Activated CD8-positive, alpha-beta T cell treated with anti-CD3 and anti-CD28 coated beads for 36 hours (primary cell): Measurements from ENCODE around the gene S100A16. TPM values are rescaled to one million over a fixed set of nuclear protein-coding genes. Genes with fewer than 3 reads are reported as not detected.
A peak's percentile ranks its signal among the peaks of the same experiment; 100 is the strongest.

Experiments
- ATAC-seq: fragments of 200-7000 bp; cut with Tn5 transposase; one replicate; pipeline ENCODE4 v1.10.0; 2021; ENCODE audit warnings: mild to moderate bottlenecking, moderate library complexity
- CTCF ChIA-PET: fragments of 350-600 bp; sonication (Branson Sonifier 250); formaldehyde crosslinking; loops from one replicate; lab custom pipeline; 2021; ENCODE audit warnings: antibody characterized with exemption; lab: Charles Lee
- POLR2A ChIA-PET: fragments of 350-600 bp; sonication (Branson Sonifier 250); formaldehyde crosslinking; loops from one replicate; lab custom pipeline; 2021; ENCODE audit warnings: antibody characterized with exemption; lab: Charles Lee
- DNase-seq: peaks from one replicate; pipeline ENCODE4 v3.0.0-alpha.2; 2020
- H3K27ac Mint-ChIP-seq: one replicate; pipeline ENCODE4 v1.8.0; 2021; ENCODE audit warnings: mild to moderate bottlenecking, mixed read lengths
- H3K27me3 Mint-ChIP-seq: one replicate; pipeline ENCODE4 v1.8.0; 2021; ENCODE audit warnings: mixed read lengths
- H3K36me3 Mint-ChIP-seq: one replicate; pipeline ENCODE4 v1.8.0; 2021; ENCODE audit warnings: low read depth, mixed read lengths
- H3K4me1 Mint-ChIP-seq: one replicate; pipeline ENCODE4 v1.8.0; 2021; ENCODE audit warnings: low read depth, mixed read lengths
- H3K4me3 Mint-ChIP-seq: one replicate; pipeline ENCODE4 v1.8.0; 2021; ENCODE audit warnings: mild to moderate bottlenecking, moderate library complexity, mixed read lengths
- H3K9me3 Mint-ChIP-seq: one replicate; pipeline ENCODE4 v1.8.0; 2021; ENCODE audit warnings: mixed read lengths
- CTCF ChIP-seq: fragments of 200-600 bp; IDR thresholded peaks from one replicate; pipeline ENCODE4 v1.8.0; 2022; ENCODE audit warnings: antibody characterized with exemption, mild to moderate bottlenecking
- intact Hi-C: fragments of 100-400 bp; cut with micrococcal nuclease; formaldehyde crosslinking; loops from one replicate; pipeline ENCODE4 v1.10.0; 2022
- total RNA-seq, 2 experiments: library from RNA; stranded (reverse); gene quantifications; one replicate each; pipeline ENCODE4 v1.2.3, GENCODE V29; 2021

The S100A16 gene
- total RNA-seq, 2 experiments from 2014 or later: not detected

GRCh38 chr1:153647346-153647714 lies 34.4 kb upstream of the S100A16 start:
- TF ChIP-seq CTCF: no peak
- peak overlapping the region; percentile 74 for H3K27ac Mint-ChIP-seq
- no peaks in the 10 kb centered on the region for H3K9me3 Mint-ChIP-seq
- H3K36me3 Mint-ChIP-seq: peaks cover 54% of the 10 kb centered on the region
- H3K4me1 Mint-ChIP-seq: peaks cover 61% of the 10 kb centered on the region
- ChIA-PET CTCF (interaction anchor here (0.9 to 1.4 kb wide), 2 partner anchors 115 to 137 kb away, joined by 4 read pairs; no protein-coding TSS in a partner anchor), POLR2A (interaction anchor here (0.7 to 7.7 kb wide), 7 partner anchors 8 to 75 kb away, joined by 3 to 72 read pairs (median 3); partner anchors contain the start of genes CHTOP and SNAPIN)
- H3K27me3 Mint-ChIP-seq: no peaks in the 10 kb centered on the region
- no peak overlapping the region for H3K4me3 Mint-ChIP-seq
- intact Hi-C loops: no loop called here
- ATAC-seq: no peak
- no peak for DNase-seq

GRCh38 chr1:153646672-153647345 lies 33.9 kb upstream of the S100A16 start:
- ChIA-PET CTCF (interaction anchor here (0.7 to 1.4 kb wide), 2 partner anchors 136 kb away, joined by 3 to 4 read pairs; no protein-coding TSS in a partner anchor), POLR2A (interaction anchor here (0.6 to 7.7 kb wide), 6 partner anchors 8 to 36 kb away, joined by 3 to 72 read pairs (median 4); partner anchors contain the start of gene CHTOP)
- peaks cover 65% of the 10 kb centered on the region for H3K4me1 Mint-ChIP-seq
- no peaks in the 10 kb centered on the region for H3K9me3 Mint-ChIP-seq
- H3K27ac Mint-ChIP-seq: peak overlapping the region; percentile 74
- TF ChIP-seq CTCF: no peak
- intact Hi-C loops: no loop called here
- no peaks in the 10 kb centered on the region for H3K27me3 Mint-ChIP-seq
- peaks cover 58% of the 10 kb centered on the region for H3K36me3 Mint-ChIP-seq
- no peak for DNase-seq
- ATAC-seq: no peak
- H3K4me3 Mint-ChIP-seq: no peak overlapping the region

- peaks cover 62% of the 10 kb centered on the region for H3K4me1 Mint-ChIP-seq
- ChIA-PET POLR2A (interaction anchor here (0.9 to 7.6 kb wide), 5 partner anchors 9 to 18 kb away, joined by 3 to 64 read pairs (median 6); partner anchors contain the start of gene CHTOP), CTCF (interaction anchor here (0.7 to 5.5 kb wide), 6 partner anchors 9 to 133 kb away, joined by 3 to 21 read pairs (median 6); partner anchors contain the start of genes CHTOP and S100A13)
- no peak for TF ChIP-seq CTCF
- ATAC-seq (no peak), DNase-seq (no peak)
- intact Hi-C loops: no loop called here
- peaks cover 74% of the 10 kb centered on the region for H3K36me3 Mint-ChIP-seq
- peak overlapping the region; percentile 73 for H3K27ac Mint-ChIP-seq
- H3K27me3 Mint-ChIP-seq: no peaks in the 10 kb centered on the region
- no peaks in the 10 kb centered on the region for H3K9me3 Mint-ChIP-seq
- H3K4me3 Mint-ChIP-seq: no peak overlapping the region
Measured at GRCh38 chr1:153643816-153644215, 30.9 kb upstream of the S100A16 start.

- no peak for ATAC-seq
- Mint-ChIP-seq H3K27ac (peak overlapping the region; percentile 73), H3K27me3 (no peaks in the 10 kb centered on the region), H3K9me3 (no peaks in the 10 kb centered on the region), H3K36me3 (peaks cover 80% of the 10 kb centered on the region), H3K4me3 (no peak overlapping the region), H3K4me1 (peaks cover 61% of the 10 kb centered on the region)
- TF ChIP-seq CTCF: no peak
- no peak for DNase-seq
- ChIA-PET POLR2A (interaction anchor here (0.7 to 7.6 kb wide), 4 partner anchors 9 to 192 kb away, joined by 3 to 64 read pairs (median 10); partner anchors contain the start of gene CHTOP), CTCF (interaction anchor here (0.9 to 5.5 kb wide), 6 partner anchors 9 to 132 kb away, joined by 3 to 21 read pairs (median 6); partner anchors contain the start of genes CHTOP and S100A13)
- intact Hi-C loops: no loop called here
Measured at GRCh38 chr1:153643100-153643499, 30.2 kb upstream of the S100A16 start.
